Gastroesophageal sphincter (tissue), 4 donors: Measurements from ENCODE around the gene KCNMA1. TPM values are rescaled to one million over a fixed set of nuclear protein-coding genes. Genes with fewer than 3 reads are reported as not detected.

ENCODE experiments used
- ATAC-seq: fragments of 150-250 bp; one replicate; pipeline ENCODE4 v1.9.1; 2016; ENCODE audit warnings: mild to moderate bottlenecking, moderate library complexity
- H3K27ac ChIP-seq, 4 donors: fragments of 200-600 bp; sonication (generic) in 3 of 4; 1 replicate in 3 of 4; 2 replicates in 1 of 4; pipeline ENCODE4 v1.5.1; 2016 to 2019
- H3K27me3 ChIP-seq: fragments of 200-600 bp; sonication (generic); one replicate; pipeline ENCODE4 v1.5.1; 2019
- H3K36me3 ChIP-seq, 2 donors: fragments of 200-600 bp; sonication (generic); one replicate each; pipeline ENCODE4 v1.5.1; 2019; ENCODE audit warnings: control low read depth in 1 of 2
- H3K4me1 ChIP-seq, 3 donors: fragments of 200-600 bp; sonication (generic); 1 replicate in 2 of 3; 2 replicates in 1 of 3; pipeline ENCODE4 v1.5.1; 2016 to 2019; ENCODE audit warnings: control low read depth in 2 of 3
- H3K4me3 ChIP-seq, 2 donors: fragments of 200-600 bp; sonication (generic); one replicate each; pipeline ENCODE4 v1.5.1; 2019; ENCODE audit warnings: mild to moderate bottlenecking in 1 of 2, moderate library complexity in 1 of 2
- H3K9me3 ChIP-seq, 3 donors: fragments of 200-600 bp; sonication (generic); one replicate each; pipeline ENCODE4 v1.5.1; 2017 to 2019; ENCODE audit warnings: control low read depth in 2 of 3
- CTCF ChIP-seq, 4 experiments: fragments of 200-600 bp in 2 of 4; fragments of 450-650 bp in 2 of 4; sonication (generic) in 1 of 4; IDR thresholded peaks; one replicate each; pipeline ENCODE4 v1.5.1; 2017 to 2019; ENCODE audit warnings: antibody characterized with exemption in 4 of 4, mild to moderate bottlenecking in 2 of 4, moderate library complexity in 2 of 4
- EP300 ChIP-seq: sonication (generic); formaldehyde crosslinking; IDR thresholded peaks from one replicate; pipeline ENCODE4 v1.6.1; 2017; ENCODE audit warnings: antibody characterized with exemption, mild to moderate bottlenecking
- POLR2A ChIP-seq, 2 donors: fragments of 450-650 bp; IDR thresholded peaks; one replicate each; pipeline ENCODE4 v1.6.1; 2017; ENCODE audit warnings: antibody characterized with exemption in 2 of 2, mild to moderate bottlenecking in 2 of 2, moderate library complexity in 1 of 2
- POLR2AphosphoS5 ChIP-seq: sonication (generic); formaldehyde crosslinking; IDR thresholded peaks from one replicate; pipeline ENCODE4 v1.6.1; 2017; ENCODE audit warnings: antibody characterized with exemption
- WGBS, 2 donors: methylation state at CpG; one replicate each; pipeline ENCODE4 v1.1.5; 2018; ENCODE audit warnings: low coverage in 1 of 2; 5-methylcytosine and 5-hydroxymethylcytosine counted together
- total RNA-seq, 4 donors: library from RNA; depleted of rRNA; stranded (reverse); fragments of >200 nt; gene quantifications; one replicate each; pipeline ENCODE4 v1.1.0, GENCODE V29; 2016

The KCNMA1 gene
- total RNA-seq, 4 donors from 2014 or later = 168 to 389 (median 323) TPM

- peaks cover 0 to 26% (median 0%) of the 10 kb centered on the region in 3 donors for H3K4me1 ChIP-seq
- WGBS, 2 donors = 71 to 100% methylated on average over 1 to 4 of the region's 4 CpGs
Observed at GRCh38 chr10:77038407-77038806, 599.2 kb downstream of the KCNMA1 start.

GRCh38 chr10:77037735-77038403 is 599.7 kb downstream of the KCNMA1 start:
- Histone ChIP-seq H3K27me3 (no peaks in the 10 kb centered on the region), H3K9me3 (no peaks in the 10 kb centered on the region), H3K4me1 (peaks cover 0 to 26% (median 0%) of the 10 kb centered on the region in 3 donors), H3K4me3 (no peak overlapping the region), H3K36me3 (peaks cover 0 to 19% of the 10 kb centered on the region in 2 donors), H3K27ac (no peak overlapping the region)
- ATAC-seq = no peak
- TF ChIP-seq CTCF (IDR thresholded peaks at IDR 0.05) (no peak), POLR2AphosphoS5 (no peak), POLR2A (IDR thresholded peaks at IDR 0.05) (no peak), EP300 (no peak)
- WGBS, 2 donors = 85% methylated on average over 4 to 6 of the region's 8 CpGs

More at GRCh38 chr10:77038407-77038806, 599.2 kb downstream of the KCNMA1 start:
- no peak overlapping the region for H3K27ac ChIP-seq
- no peak for ATAC-seq
- H3K9me3 ChIP-seq = no peaks in the 10 kb centered on the region
- no peak for TF ChIP-seq CTCF (IDR thresholded peaks at IDR 0.05)
- no peak for TF ChIP-seq EP300
- TF ChIP-seq POLR2AphosphoS5 = no peak
- TF ChIP-seq POLR2A (IDR thresholded peaks at IDR 0.05) = no peak
- H3K36me3 ChIP-seq = peaks cover 0 to 19% of the 10 kb centered on the region in 2 donors
- H3K27me3 ChIP-seq = no peaks in the 10 kb centered on the region
- H3K4me3 ChIP-seq = no peak overlapping the region

- TF ChIP-seq EP300 (no peak), CTCF (IDR thresholded peaks at IDR 0.05) (peak in 3 of 4 experiments; percentile 14 to 40 (median 17)), POLR2AphosphoS5 (no peak)
- no peak overlapping the region for H3K27ac ChIP-seq
- H3K4me3 ChIP-seq = no peak overlapping the region
- peaks cover 0 to 19% of the 10 kb centered on the region in 2 donors for H3K36me3 ChIP-seq
- H3K27me3 ChIP-seq = no peaks in the 10 kb centered on the region
- H3K9me3 ChIP-seq = no peaks in the 10 kb centered on the region
- peaks cover 0 to 26% (median 0%) of the 10 kb centered on the region in 3 donors for H3K4me1 ChIP-seq
- no peak for ATAC-seq
- 70 to 100% methylated on average over 2 to 4 of the region's 6 CpGs for WGBS, 2 donors
Observed at GRCh38 chr10:77036993-77037734, 600.4 kb downstream of the KCNMA1 start.

- H3K9me3 ChIP-seq = no peaks in the 10 kb centered on the region
- TF ChIP-seq EP300 = no peak
- TF ChIP-seq CTCF (IDR thresholded peaks at IDR 0.05) = no peak
- TF ChIP-seq POLR2AphosphoS5 = no peak
- no peak for TF ChIP-seq POLR2A (IDR thresholded peaks at IDR 0.05)
- WGBS, 2 donors = 86 to 89% methylated on average over 3 to 4 of the region's 4 CpGs
- H3K4me1 ChIP-seq = peaks cover 0 to 20% (median 0%) of the 10 kb centered on the region in 3 donors
- no peak overlapping the region for H3K27ac ChIP-seq
- peaks cover 0 to 19% of the 10 kb centered on the region in 2 donors for H3K36me3 ChIP-seq
- no peaks in the 10 kb centered on the region for H3K27me3 ChIP-seq
- H3K4me3 ChIP-seq = no peak overlapping the region
- ATAC-seq = no peak
Observed at GRCh38 chr10:77036276-77036675, 601.3 kb downstream of the KCNMA1 start.
